Sigmoid colon (tissue), 7 donors: ENCODE results near the gene ONECUT3. TPM values are rescaled to one million over a fixed set of nuclear protein-coding genes. Genes with fewer than 3 reads are reported as not detected.

Source experiments
- DNase-seq: peaks from one replicate; pipeline ENCODE4 v3.0.0-alpha.2; 2019
- H3K27ac ChIP-seq, 4 donors: fragments of 200-600 bp; sonication (generic); one replicate each; pipeline ENCODE4 v1.5.1; 2016 to 2019; ENCODE audit warnings: mild to moderate bottlenecking in 1 of 4
- H3K27me3 ChIP-seq, 3 donors: fragments of 200-600 bp; sonication (generic); one replicate each; pipeline ENCODE4 v1.5.1; 2019; ENCODE audit warnings: mild to moderate bottlenecking in 1 of 3
- H3K36me3 ChIP-seq, 4 donors: fragments of 200-600 bp; sonication (generic); one replicate each; pipeline ENCODE4 v1.5.1; 2016 to 2019
- H3K4me1 ChIP-seq, 4 donors: fragments of 200-600 bp; sonication (generic); one replicate each; pipeline ENCODE4 v1.5.1; 2017 to 2019
- H3K4me3 ChIP-seq, 4 donors: fragments of 200-600 bp; sonication (generic); one replicate each; pipeline ENCODE4 v1.5.1; 2017 to 2019; ENCODE audit warnings: mild to moderate bottlenecking in 2 of 4, moderate library complexity in 1 of 4
- H3K9me3 ChIP-seq, 4 donors: fragments of 200-600 bp in 3 of 4; sonication (generic) in 3 of 4; one replicate each; pipeline versions ENCODE4 v1.5.1 to v1.6.1; 2013 to 2019
- CTCF ChIP-seq, 4 experiments: fragments of 450-650 bp in 3 of 4; fragments of 200-600 bp in 1 of 4; IDR thresholded peaks; one replicate each; pipeline ENCODE4 v1.5.1; 2016 to 2019; ENCODE audit warnings: antibody characterized with exemption in 4 of 4, mild to moderate bottlenecking in 3 of 4, moderate library complexity in 2 of 4
- EP300 ChIP-seq, 4 donors: sonication (generic); formaldehyde crosslinking; IDR thresholded peaks; one replicate each; pipeline ENCODE4 v1.6.1; 2017; ENCODE audit warnings: antibody characterized with exemption in 4 of 4
- POLR2A ChIP-seq, 2 donors: fragments of 450-650 bp; IDR thresholded peaks; one replicate each; pipeline ENCODE4 v1.6.1; 2016; ENCODE audit warnings: antibody characterized with exemption in 2 of 2, mild to moderate bottlenecking in 2 of 2, moderate library complexity in 2 of 2
- POLR2AphosphoS5 ChIP-seq, 4 donors: sonication (generic); formaldehyde crosslinking; IDR thresholded peaks; one replicate each; pipeline ENCODE4 v1.6.1; 2017; ENCODE audit warnings: antibody characterized with exemption in 4 of 4
- WGBS, 2 donors: extraction: QIAGEN DNeasy Blood & Tissue Kit; methylation state at CpG; one replicate each; pipeline ENCODE4 v1.1.7; 2013; 5-methylcytosine and 5-hydroxymethylcytosine counted together
- intact Hi-C: fragments of 100-400 bp; cut with DNase I; formaldehyde crosslinking; loops from one replicate; pipeline ENCODE4 v1.15.1; 2023
- polyA plus RNA-seq, 3 donors: library from polyadenylated mRNA; stranded (reverse); fragments of 200-250 nt; gene quantifications; one replicate each; pipeline ENCODE4 v1.2.3, GENCODE V29; 2013
- small RNA-seq, 3 donors: library from RNA; depleted of rRNA; stranded (forward); fragments of <200 nt; gene quantifications; one replicate each; pipeline ENCODE3, GENCODE V24; 2016
- total RNA-seq, 4 donors: library from RNA; depleted of rRNA; stranded (reverse); fragments of >200 nt; gene quantifications; one replicate each; pipeline ENCODE4 v1.1.0, GENCODE V29; 2016
- donor health status: healthy with polysubstance abuse.
- donor health status: Bipolar disorder and iron deficiency.
- donor health status: healthy.

ONECUT3 gene
- total and polyA plus RNA-seq, 7 donors, result not detected

GRCh38 chr19:1828279-1829238 lies 75.3 kb downstream of the ONECUT3 start:
- TF ChIP-seq POLR2AphosphoS5 (IDR thresholded peaks at IDR 0.05) (no peak), POLR2A (IDR thresholded peaks at IDR 0.05) (no peak), CTCF (IDR thresholded peaks at IDR 0.05) (no peak), EP300 (IDR thresholded peaks at IDR 0.05) (no peak)
- DNase-seq, result no peak
- Histone ChIP-seq H3K9me3 (no peaks in the 10 kb centered on the region), H3K27ac (no peak overlapping the region), H3K4me1 (peaks cover 0 to 33% (median 22%) of the 10 kb centered on the region in 4 donors), H3K27me3 (no peaks in the 10 kb centered on the region), H3K4me3 (no peak overlapping the region), H3K36me3 (peaks cover 13 to 46% (median 19%) of the 10 kb centered on the region in 4 donors)
- intact Hi-C loops, result no loop called here
- 82 to 93% methylated on average over 57 of the region's 57 CpGs for WGBS, 2 donors

- no peak overlapping the region for H3K4me3 ChIP-seq
- H3K27ac ChIP-seq, result peak overlapping the region in 3 of 4 donors; percentile 19 to 61 (median 33)
- WGBS, 2 donors, result 37 to 78% methylated on average over 11 of the region's 11 CpGs
- H3K4me1 ChIP-seq, result peaks cover 0 to 37% (median 25%) of the 10 kb centered on the region in 4 donors
- H3K36me3 ChIP-seq, result peaks cover 8 to 33% (median 13%) of the 10 kb centered on the region in 4 donors
- H3K27me3 ChIP-seq, result no peaks in the 10 kb centered on the region
- TF ChIP-seq EP300 (IDR thresholded peaks at IDR 0.05) (no peak), POLR2A (IDR thresholded peaks at IDR 0.05) (no peak)
- H3K9me3 ChIP-seq, result no peaks in the 10 kb centered on the region
- no peak for DNase-seq
- intact Hi-C loops, result no loop called here
Observed at GRCh38 chr19:1829958-1830357, 76.7 kb downstream of the ONECUT3 start.

- Histone ChIP-seq H3K27me3 (no peaks in the 10 kb centered on the region), H3K36me3 (peaks cover 8 to 29% (median 13%) of the 10 kb centered on the region in 4 donors), H3K27ac (peak overlapping the region in 1 of 4 donors; percentile 61), H3K4me3 (no peak overlapping the region), H3K9me3 (no peaks in the 10 kb centered on the region), H3K4me1 (peaks cover 0 to 37% (median 26%) of the 10 kb centered on the region in 4 donors)
- intact Hi-C loops, result no loop called here
- DNase-seq, result no peak
- WGBS, 2 donors, result 93 to 94% methylated on average over 15 of the region's 15 CpGs
- no peak for TF ChIP-seq EP300 (IDR thresholded peaks at IDR 0.05)
- TF ChIP-seq CTCF (IDR thresholded peaks at IDR 0.05), result no peak
- TF ChIP-seq POLR2AphosphoS5 (IDR thresholded peaks at IDR 0.05), result no peak
- TF ChIP-seq POLR2A (IDR thresholded peaks at IDR 0.05), result no peak
Observed at GRCh38 chr19:1830568-1830967, 77.3 kb downstream of the ONECUT3 start.

Small RNA genes lying within 50 kb of the gene (small RNA-seq; reads per million reads assigned to genes)
- gene RF00017, result 0 reads per million in 3 donors

Other genes with a start within 250 kb of the ONECUT3 start
- gene ADAMTSL5, start 240.5 kb upstream of the ONECUT3 start, total RNA-seq, result 1 to 10 TPM in 2 of 4 donors, under 1 TPM in 2; 0.71 to 5.8 (median 1.8) TPM
- 1 to 10 TPM in 2 of 3 donors, not detected in 1; 1.6 to 1.8 TPM for gene ADAMTSL5, start 240.5 kb upstream of the ONECUT3 start, polyA plus RNA-seq
- gene PLK5, start 229.4 kb upstream of the ONECUT3 start, total RNA-seq, result under 1 TPM in 1 of 4 donors, not detected in 3; 0.36 TPM
- gene PLK5, start 229.4 kb upstream of the ONECUT3 start, polyA plus RNA-seq, result under 1 TPM in 1 of 3 donors, not detected in 2; 0.32 TPM
- gene MEX3D, start 185.2 kb upstream of the ONECUT3 start, total RNA-seq, result 10 to 100 TPM in 3 of 4 donors, 1 to 10 TPM in 1; 7.4 to 16.1 (median 12.9) TPM
- gene MEX3D, start 185.2 kb upstream of the ONECUT3 start, polyA plus RNA-seq, result 10 to 100 TPM in 1 of 3 donors, 1 to 10 TPM in 2; 4.8 to 10.3 (median 5.1) TPM
- 10 to 100 TPM; 52.3 to 88.6 (median 71.3) TPM for gene MBD3, start 160.6 kb upstream of the ONECUT3 start, total RNA-seq
- gene MBD3, start 160.6 kb upstream of the ONECUT3 start, polyA plus RNA-seq, result 100 to 1,000 TPM in 1 of 3 donors, 10 to 100 TPM in 2; 26.1 to 105 (median 33.0) TPM
- gene UQCR11, start 148.0 kb upstream of the ONECUT3 start, total RNA-seq, result 100 to 1,000 TPM in 3 of 4 donors, 10 to 100 TPM in 1; 81.1 to 176 (median 122) TPM
- 100 to 1,000 TPM; 158 to 339 (median 330) TPM for gene UQCR11, start 148.0 kb upstream of the ONECUT3 start, polyA plus RNA-seq
- gene TCF3, start 100.9 kb upstream of the ONECUT3 start, total RNA-seq, result 10 to 100 TPM; 29.6 to 50.2 (median 31.8) TPM
- 10 to 100 TPM; 18.6 to 66.9 (median 28.4) TPM for gene TCF3, start 100.9 kb upstream of the ONECUT3 start, polyA plus RNA-seq
- gene ATP8B3, start 58.8 kb downstream of the ONECUT3 start, total RNA-seq, result 1 to 10 TPM in 1 of 4 donors, under 1 TPM in 3; under 0.01 to 3.9 (median 0.42) TPM
- gene ATP8B3, start 58.8 kb downstream of the ONECUT3 start, polyA plus RNA-seq, result under 1 TPM in 1 of 3 donors, not detected in 2; 0.96 TPM
- gene REXO1, start 95.0 kb downstream of the ONECUT3 start, total RNA-seq, result 10 to 100 TPM in 2 of 4 donors, 1 to 10 TPM in 2; 8.6 to 61.8 (median 13.1) TPM
- gene REXO1, start 95.0 kb downstream of the ONECUT3 start, polyA plus RNA-seq, result 10 to 100 TPM in 2 of 3 donors, 1 to 10 TPM in 1; 9.0 to 34.6 (median 11.1) TPM
- 10 to 100 TPM in 1 of 4 donors, 1 to 10 TPM in 3; 2.1 to 10.3 (median 4.4) TPM for gene KLF16, start 110.1 kb downstream of the ONECUT3 start, total RNA-seq
- 10 to 100 TPM in 2 of 3 donors, 1 to 10 TPM in 1; 8.4 to 20.5 (median 12.5) TPM for gene KLF16, start 110.1 kb downstream of the ONECUT3 start, polyA plus RNA-seq
- gene ABHD17A, start 132.0 kb downstream of the ONECUT3 start, total RNA-seq, result 10 to 100 TPM; 86.6 to 97.1 (median 92.7) TPM
- gene ABHD17A, start 132.0 kb downstream of the ONECUT3 start, polyA plus RNA-seq, result 10 to 100 TPM; 60.7 to 76.3 (median 69.4) TPM
- 1 to 10 TPM in 2 of 4 donors, under 1 TPM in 2; 0.33 to 6.2 (median 1.5) TPM for gene ADAT3, start 151.9 kb downstream of the ONECUT3 start, total RNA-seq
- 10 to 100 TPM in 2 of 3 donors, 1 to 10 TPM in 1; 6.6 to 17.4 (median 13.2) TPM for gene ADAT3, start 151.9 kb downstream of the ONECUT3 start, polyA plus RNA-seq
- 10 to 100 TPM; 25.8 to 47.0 (median 31.0) TPM for gene SCAMP4, start 151.9 kb downstream of the ONECUT3 start, total RNA-seq
- 10 to 100 TPM; 14.4 to 55.4 (median 16.6) TPM for gene SCAMP4, start 151.9 kb downstream of the ONECUT3 start, polyA plus RNA-seq
- gene CSNK1G2, start 187.7 kb downstream of the ONECUT3 start, total RNA-seq, result 10 to 100 TPM; 26.8 to 49.9 (median 40.1) TPM
- gene CSNK1G2, start 187.7 kb downstream of the ONECUT3 start, polyA plus RNA-seq, result 10 to 100 TPM; 24.6 to 91.1 (median 31.7) TPM